SK-N-SH (cell line): ENCODE measurements around the gene TMEM187. TPM values are rescaled to one million over a fixed set of nuclear protein-coding genes. Genes with fewer than 3 reads are reported as not detected.
A peak's percentile ranks its signal among the peaks of the same experiment; 100 is the strongest.

ENCODE experiments used
- CTCF ChIA-PET: fragments of 300-600, 350-600 bp; formaldehyde crosslinking; extraction: SDS; loops from one replicate; lab custom pipeline; 2021; lab: Yijun Ruan, JAX
- POLR2A ChIA-PET: fragments of 350-600 bp; sonication (Branson Sonifier 250); formaldehyde crosslinking; extraction: SDS; loops from one replicate; lab custom pipeline; 2020; ENCODE audit warnings: antibody characterized with exemption, inconsistent platforms; lab: Yijun Ruan, JAX
- DNase-seq: peaks from one replicate; pipeline ENCODE4 v3.0.0; 2012
- H2AFZ ChIP-seq: fragments of 200-600 bp; sonication (generic); 2 replicates; pipeline ENCODE4 v1.8.1; 2016; ENCODE audit warnings: antibody characterized with exemption, mild to moderate bottlenecking, low read depth
- H3F3A ChIP-seq: fragments of 200-600 bp; sonication (generic); replicated peaks from 2 replicates; pipeline ENCODE3; 2016; ENCODE audit warnings: antibody characterized with exemption, mild to moderate bottlenecking; ENCODE audit not compliant: insufficient read depth
- H3K27ac ChIP-seq, 2 experiments: fragments of 200-500 bp in 1 of 2; fragments of 200-600 bp in 1 of 2; sonication (Bioruptor generic) in 1 of 2; sonication (generic), shearing (Covaris generic) in 1 of 2; 2 replicates each; pipeline versions ENCODE4 v1.5.1 to v1.6.1; 2014 to 2016; ENCODE audit warnings: low read depth in 2 of 2, inconsistent platforms in 1 of 2, low read length in 1 of 2, mild to moderate bottlenecking in 1 of 2, mixed read lengths in 1 of 2
- H3K27me3 ChIP-seq: fragments of 200-600 bp; sonication (generic), shearing (Covaris generic); 2 replicates; pipeline ENCODE4 v1.6.1; 2016; ENCODE audit warnings: mixed run types; ENCODE audit not compliant: insufficient read depth
- H3K36me3 ChIP-seq, 2 experiments: fragments of 200-500 bp in 1 of 2; fragments of 200-600 bp in 1 of 2; sonication (Bioruptor generic) in 1 of 2; sonication (generic) in 1 of 2; replicated peaks in 1 of 2; 2 replicates each; pipeline versions ENCODE3 to v1.5.1; 2014 to 2016; ENCODE audit warnings: low read length in 1 of 2, mild to moderate bottlenecking in 1 of 2; ENCODE audit not compliant: insufficient read depth in 2 of 2, control insufficient read depth in 1 of 2
- H3K4me1 ChIP-seq, 2 experiments: fragments of 200-500 bp in 1 of 2; fragments of 200-600 bp in 1 of 2; sonication (Bioruptor generic) in 1 of 2; sonication (generic), shearing (Covaris generic) in 1 of 2; 2 replicates each; pipeline versions ENCODE4 v1.5.1 to v1.6.1; 2014 to 2016; ENCODE audit warnings: low read depth in 1 of 2, low read length in 1 of 2, mixed run types in 1 of 2; ENCODE audit not compliant: insufficient read depth in 2 of 2, control insufficient read depth in 1 of 2
- H3K4me2 ChIP-seq: fragments of 200-600 bp; sonication (generic), shearing (Covaris generic); 2 replicates; pipeline ENCODE4 v1.6.1; 2017; ENCODE audit warnings: mixed run types
- H3K4me3 ChIP-seq, 2 experiments: fragments of 200-500 bp in 1 of 2; fragments of 200-600 bp in 1 of 2; sonication (Bioruptor generic) in 1 of 2; sonication (generic), shearing (Covaris generic) in 1 of 2; 2 replicates each; pipeline versions ENCODE4 v1.5.1 to v1.8.1; 2014 to 2016; ENCODE audit warnings: low read depth in 2 of 2, inconsistent platforms in 1 of 2, low read length in 1 of 2, mild to moderate bottlenecking in 1 of 2, mixed read lengths in 1 of 2, moderate library complexity in 1 of 2
- H3K79me2 ChIP-seq: fragments of 200-600 bp; sonication (generic); 2 replicates; pipeline ENCODE4 v1.8.1; 2017; ENCODE audit warnings: mild to moderate bottlenecking; ENCODE audit not compliant: insufficient read depth
- H3K9ac ChIP-seq: fragments of 200-600 bp; sonication (generic); 2 replicates; pipeline ENCODE4 v1.6.1; 2017; ENCODE audit warnings: mixed run types
- H3K9me2 ChIP-seq: fragments of 200-600 bp; sonication (generic); 2 replicates; pipeline ENCODE4 v1.6.1; 2017; ENCODE audit warnings: mixed run types
- H3K9me3 ChIP-seq: fragments of 200-600 bp; sonication (generic); 2 replicates; pipeline ENCODE4 v1.6.1; 2017; ENCODE audit warnings: mixed run types, mild to moderate bottlenecking, moderate library complexity
- H4K20me1 ChIP-seq: fragments of 200-600 bp; sonication (generic); 2 replicates; pipeline ENCODE4 v1.6.1; 2017; ENCODE audit warnings: mild to moderate bottlenecking, mixed run types; ENCODE audit not compliant: insufficient read depth
- CHD2 ChIP-seq: fragments of 150-350 bp; IDR thresholded peaks from 2 replicates; pipeline ENCODE4 v1.6.1; 2018; ENCODE audit warnings: low read length; ENCODE audit not compliant: partially characterized antibody
- EP300 ChIP-seq, 2 experiments: IDR thresholded peaks; 2 replicates each; pipeline versions ENCODE4 v1.4.0 to v1.6.1; 2012; ENCODE audit warnings: borderline replicate concordance in 1 of 2, low read depth in 1 of 2, low read length in 1 of 2
- EZH2phosphoT487 ChIP-seq: fragments of 200-600 bp; sonication (generic); IDR thresholded peaks from 2 replicates; pipeline ENCODE4 v1.6.1; 2017; ENCODE audit warnings: low read depth, mixed run types, mild to moderate bottlenecking, antibody characterized with exemption, moderate library complexity, borderline replicate concordance
- FOXJ3 ChIP-seq: sonication (generic); formaldehyde crosslinking; IDR thresholded peaks from 2 replicates; pipeline ENCODE4 v1.5.1; 2020; ENCODE audit warnings: mild to moderate bottlenecking, missing genetic modification reagents
- GATA2 ChIP-seq: sonication (generic); formaldehyde crosslinking; IDR thresholded peaks from 2 replicates; pipeline ENCODE4 v1.5.0; 2020; ENCODE audit warnings: mild to moderate bottlenecking, missing genetic modification reagents
- JUND ChIP-seq: IDR thresholded peaks from 2 replicates; pipeline ENCODE4 v1.4.0; 2012
- MXI1 ChIP-seq: IDR thresholded peaks from 2 replicates; pipeline ENCODE4 v1.6.1; 2012; ENCODE audit warnings: mild to moderate bottlenecking, low read depth, low read length, improper control_type of control experiment
- NFIC ChIP-seq: IDR thresholded peaks from 2 replicates; pipeline ENCODE4 v1.4.0; 2012; ENCODE audit warnings: borderline replicate concordance
- NRF1 ChIP-seq: IDR thresholded peaks from 2 replicates; pipeline ENCODE4 v1.6.1; 2012; ENCODE audit warnings: low read depth, mild to moderate bottlenecking, low read length
- RAD21 ChIP-seq: IDR thresholded peaks from 2 replicates; pipeline ENCODE4 v1.6.1; 2012; ENCODE audit warnings: mild to moderate bottlenecking, low read length
- SMC3 ChIP-seq: IDR thresholded peaks from 2 replicates; pipeline ENCODE4 v1.6.1; 2012; ENCODE audit warnings: low read depth, low read length, improper control_type of control experiment
- TEAD4 ChIP-seq: IDR thresholded peaks from 2 replicates; pipeline ENCODE4 v1.4.0; 2012; ENCODE audit warnings: mild to moderate bottlenecking, borderline replicate concordance; ENCODE audit not compliant: insufficient read depth
- WGBS: methylation state at CpG from one replicate; pipeline ENCODE4 v1.1.6; 2017; ENCODE audit warnings: low lambda C conversion rate; 5-methylcytosine and 5-hydroxymethylcytosine counted together
- polyA plus RNA-seq, 3 experiments: library from polyadenylated mRNA; depleted of rRNA; stranded (reverse); fragments of >200 nt; gene quantifications; 2 replicates each; pipeline ENCODE4 v1.2.3, GENCODE V29; 2012
- TF ChIP-seq, protein P1 (sequence below): IDR thresholded peaks from 2 replicates; pipeline ENCODE4 v1.4.0; 2012; ENCODE audit warnings: low read depth
- TF ChIP-seq, protein P2 (sequence below): IDR thresholded peaks from 2 replicates; pipeline ENCODE4 v1.4.0; 2012; ENCODE audit warnings: low read depth, borderline replicate concordance
- TF ChIP-seq, protein P3 (sequence below): fragments of 200-600 bp; sonication (generic); IDR thresholded peaks from 2 replicates; pipeline ENCODE4 v1.6.1; 2017; ENCODE audit warnings: antibody characterized with exemption, mild to moderate bottlenecking, moderate library complexity

TMEM187 gene, protein sequence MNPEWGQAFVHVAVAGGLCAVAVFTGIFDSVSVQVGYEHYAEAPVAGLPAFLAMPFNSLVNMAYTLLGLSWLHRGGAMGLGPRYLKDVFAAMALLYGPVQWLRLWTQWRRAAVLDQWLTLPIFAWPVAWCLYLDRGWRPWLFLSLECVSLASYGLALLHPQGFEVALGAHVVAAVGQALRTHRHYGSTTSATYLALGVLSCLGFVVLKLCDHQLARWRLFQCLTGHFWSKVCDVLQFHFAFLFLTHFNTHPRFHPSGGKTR
- 9.4 and 10.9 TPM in 2 replicates for polyA plus RNA-seq (2012; rRNA removed)
- polyA plus RNA-seq (2012; cell fraction: cytosol; rRNA removed), result 4.6 and 6.8 TPM in 2 replicates
- 7.8 and 9.4 TPM in 2 replicates for polyA plus RNA-seq (2012; cell fraction: nucleus; rRNA removed)

DNA sequence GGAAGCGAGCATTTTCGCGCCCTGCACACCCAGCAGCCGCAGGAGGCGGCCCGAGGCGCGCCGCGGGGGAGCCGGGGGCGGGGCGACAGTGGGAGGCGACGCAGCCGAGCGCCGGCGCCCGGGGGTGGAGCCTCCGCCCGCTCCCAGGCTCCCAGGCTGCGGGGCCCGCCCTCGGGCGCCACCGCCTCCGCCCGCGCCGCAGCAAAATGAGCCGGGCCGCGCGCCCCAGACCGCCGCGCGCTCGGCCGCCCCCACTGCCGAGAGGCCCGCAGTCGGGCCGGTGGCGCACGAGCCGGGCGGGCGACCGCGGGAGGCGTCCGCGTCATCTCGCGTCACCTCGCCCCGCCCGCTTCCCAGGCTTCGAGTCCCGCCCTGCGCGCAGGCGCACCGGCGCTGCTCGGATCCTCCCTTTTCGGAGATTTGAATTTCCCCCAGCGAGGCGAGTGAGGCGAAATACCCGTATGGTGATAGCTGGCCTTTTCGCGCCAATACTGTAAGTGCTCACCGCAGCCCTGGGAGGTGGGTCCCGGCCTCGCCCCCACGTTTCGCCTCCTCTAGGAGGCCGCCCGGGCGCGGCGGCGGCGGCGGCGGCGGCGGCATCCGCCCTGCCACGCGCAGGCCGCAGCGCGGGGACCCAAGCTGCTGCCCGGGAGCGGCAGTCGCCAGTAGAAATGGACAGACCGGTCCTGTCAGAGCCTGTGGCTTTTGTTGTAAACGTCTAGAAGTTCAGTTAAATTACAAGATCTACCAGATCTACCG, at the start of gene TMEM187:
Gene TMEM187, plus strand, starts transcription at position 387 of the 759 bp plus-strand sequence. CDS start 9,309 bp downstream, outside the sequence.
- Histone ChIP-seq H2AFZ (peak within 1 kb of the TSS; percentile 89), H3K79me2 (peaks cover 51% of the 10 kb centered on the region), H3K4me1 (peaks cover 11 to 39% of the 10 kb centered on the region in 2 experiments; a peak in 2 of 4 replicates), H3K4me3 (peak within 1 kb of the TSS; percentile 90 to 98), H4K20me1 (peaks cover 24% of the 10 kb centered on the region), H3K27ac (peak within 1 kb of the TSS; percentile 99), H3F3A (peaks cover 7% of the 10 kb centered on the region), H3K9me3 (no peaks in the 10 kb centered on the region), H3K4me2 (peak within 1 kb of the TSS; percentile 86), H3K36me3 (peaks cover 0 to 4% of the 10 kb centered on the region in 2 experiments), H3K27me3 (no peaks in the 10 kb centered on the region), H3K9ac (peak within 1 kb of the TSS; percentile 98), H3K9me2 (no peaks in the 10 kb centered on the region)
- ChIA-PET POLR2A (interaction anchor here (0.6 to 1.5 kb wide), 2 partner anchors 48 to 362 kb away, joined by 3 to 4 read pairs; partner anchors contain the start of gene IRAK1), CTCF (no interaction called here)
- TF ChIP-seq, protein P1, sequence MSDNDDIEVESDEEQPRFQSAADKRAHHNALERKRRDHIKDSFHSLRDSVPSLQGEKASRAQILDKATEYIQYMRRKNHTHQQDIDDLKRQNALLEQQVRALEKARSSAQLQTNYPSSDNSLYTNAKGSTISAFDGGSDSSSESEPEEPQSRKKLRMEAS, result 0 out of 2 replicates have a peak, but pooled peaks have one; percentile 39
- TF ChIP-seq JUND (no peak), GATA2 (CRISPR knock-in tag) (no peak), MXI1 (peak; percentile 41), EZH2phosphoT487 (no peak), NRF1 (peak; percentile 86)
- TF ChIP-seq, protein P2, sequence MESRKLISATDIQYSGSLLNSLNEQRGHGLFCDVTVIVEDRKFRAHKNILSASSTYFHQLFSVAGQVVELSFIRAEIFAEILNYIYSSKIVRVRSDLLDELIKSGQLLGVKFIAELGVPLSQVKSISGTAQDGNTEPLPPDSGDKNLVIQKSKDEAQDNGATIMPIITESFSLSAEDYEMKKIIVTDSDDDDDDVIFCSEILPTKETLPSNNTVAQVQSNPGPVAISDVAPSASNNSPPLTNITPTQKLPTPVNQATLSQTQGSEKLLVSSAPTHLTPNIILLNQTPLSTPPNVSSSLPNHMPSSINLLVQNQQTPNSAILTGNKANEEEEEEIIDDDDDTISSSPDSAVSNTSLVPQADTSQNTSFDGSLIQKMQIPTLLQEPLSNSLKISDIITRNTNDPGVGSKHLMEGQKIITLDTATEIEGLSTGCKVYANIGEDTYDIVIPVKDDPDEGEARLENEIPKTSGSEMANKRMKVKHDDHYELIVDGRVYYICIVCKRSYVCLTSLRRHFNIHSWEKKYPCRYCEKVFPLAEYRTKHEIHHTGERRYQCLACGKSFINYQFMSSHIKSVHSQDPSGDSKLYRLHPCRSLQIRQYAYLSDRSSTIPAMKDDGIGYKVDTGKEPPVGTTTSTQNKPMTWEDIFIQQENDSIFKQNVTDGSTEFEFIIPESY, result no peak
- 0% methylated on average over 1 of the region's 103 CpGs for whole genome bisulfite sequencing
- DNase-seq, result peak; percentile 95

DNA sequence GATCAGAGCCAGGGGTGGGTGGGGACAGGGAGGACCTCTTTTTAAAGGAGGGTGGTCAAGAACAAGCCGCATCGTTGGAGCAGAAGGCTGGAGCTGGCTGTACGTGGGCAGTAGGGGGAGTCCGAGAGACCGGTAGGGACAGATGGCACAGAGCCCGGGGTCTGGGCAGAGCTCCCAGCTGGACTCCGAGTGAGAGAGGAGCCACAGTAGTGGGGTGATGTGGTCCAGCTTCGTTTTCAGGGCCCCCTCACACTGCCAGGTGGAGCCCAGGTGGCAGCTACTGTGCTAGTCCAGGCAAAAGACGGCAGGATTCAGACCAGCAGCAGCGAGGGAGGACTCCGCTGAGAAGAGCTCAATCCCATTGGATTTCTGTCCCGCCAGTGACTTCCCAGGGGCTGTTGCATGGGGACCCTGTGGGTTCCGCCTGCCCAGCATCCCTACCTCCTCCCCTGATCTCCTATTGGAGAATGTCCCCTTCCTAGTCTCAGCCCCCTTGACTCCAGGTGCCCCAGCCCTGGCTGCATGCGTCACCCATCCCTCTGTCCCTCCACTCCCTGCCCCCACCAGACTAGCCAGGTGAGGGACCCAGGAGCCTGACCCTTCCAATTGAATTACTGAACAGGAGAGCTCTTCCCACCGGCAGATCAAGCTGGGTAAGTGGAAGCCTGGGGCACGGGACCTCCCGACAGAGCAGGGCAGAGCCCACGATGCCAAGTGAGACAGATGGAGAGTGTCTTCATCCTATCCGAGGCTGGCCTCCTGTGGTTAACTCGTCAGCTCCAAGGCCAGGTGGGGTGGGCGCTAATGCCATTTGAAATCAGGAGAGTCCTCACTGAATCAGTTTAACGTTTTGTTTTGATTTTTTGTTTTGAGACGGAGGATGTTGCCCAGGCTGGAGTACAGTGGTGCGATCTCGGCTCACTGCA, 49.4 kb upstream of the TMEM187 start:
- Histone ChIP-seq H3K27me3 (peaks cover 34% of the 10 kb centered on the region), H4K20me1 (no peaks in the 10 kb centered on the region; the same call in 1 of the 2 replicates), H3K4me1 (peaks cover 0 to 67% of the 10 kb centered on the region in 2 experiments; a peak in 1 of 4 replicates), H3K36me3 (no peaks in the 10 kb centered on the region), H2AFZ (no peak overlapping the region), H3K9me3 (no peaks in the 10 kb centered on the region), H3K4me2 (peak overlapping the region; percentile 55; the same call in 1 of the 2 replicates), H3K79me2 (no peaks in the 10 kb centered on the region), H3K9me2 (no peaks in the 10 kb centered on the region), H3K9ac (no peak overlapping the region), H3K4me3 (no peak overlapping the region), H3F3A (peaks cover 8% of the 10 kb centered on the region), H3K27ac (peak overlapping the region in 1 of 2 experiments; percentile 92; a peak in 2 of 4 replicates)
- DNase-seq, result peak; percentile 90
- TF ChIP-seq, protein P3, sequence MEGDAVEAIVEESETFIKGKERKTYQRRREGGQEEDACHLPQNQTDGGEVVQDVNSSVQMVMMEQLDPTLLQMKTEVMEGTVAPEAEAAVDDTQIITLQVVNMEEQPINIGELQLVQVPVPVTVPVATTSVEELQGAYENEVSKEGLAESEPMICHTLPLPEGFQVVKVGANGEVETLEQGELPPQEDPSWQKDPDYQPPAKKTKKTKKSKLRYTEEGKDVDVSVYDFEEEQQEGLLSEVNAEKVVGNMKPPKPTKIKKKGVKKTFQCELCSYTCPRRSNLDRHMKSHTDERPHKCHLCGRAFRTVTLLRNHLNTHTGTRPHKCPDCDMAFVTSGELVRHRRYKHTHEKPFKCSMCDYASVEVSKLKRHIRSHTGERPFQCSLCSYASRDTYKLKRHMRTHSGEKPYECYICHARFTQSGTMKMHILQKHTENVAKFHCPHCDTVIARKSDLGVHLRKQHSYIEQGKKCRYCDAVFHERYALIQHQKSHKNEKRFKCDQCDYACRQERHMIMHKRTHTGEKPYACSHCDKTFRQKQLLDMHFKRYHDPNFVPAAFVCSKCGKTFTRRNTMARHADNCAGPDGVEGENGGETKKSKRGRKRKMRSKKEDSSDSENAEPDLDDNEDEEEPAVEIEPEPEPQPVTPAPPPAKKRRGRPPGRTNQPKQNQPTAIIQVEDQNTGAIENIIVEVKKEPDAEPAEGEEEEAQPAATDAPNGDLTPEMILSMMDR, result peak; percentile 62
- no peak for TF ChIP-seq EP300 (IDR thresholded peaks at IDR 0.05; ENCODE audit: borderline replicate concordance in 1 of 2, low read depth in 1 of 2, low read length in 1 of 2)
- peak; percentile 47 for TF ChIP-seq RAD21
- TF ChIP-seq FOXJ3 (CRISPR knock-in tag), result no peak
- peak; percentile 32; the same call in 1 of the 2 replicates for TF ChIP-seq SMC3
- TF ChIP-seq NFIC, result peak; percentile 80
- TF ChIP-seq TEAD4, result no peak
- peak; percentile 22 for TF ChIP-seq CHD2
- POLR2A ChIA-PET, result interaction anchor here (0.8 to 3.0 kb wide), 7 partner anchors 12 to 129 kb away, joined by 3 to 14 read pairs (median 5); partner anchors contain the start of genes IDH3G, NAA10 and SSR4
- 32% methylated on average over 17 of the region's 25 CpGs for WGBS
- CTCF ChIA-PET, result interaction anchor here (0.7 to 16.7 kb wide), 23 partner anchors 8 to 412 kb away, joined by 3 to 271 read pairs (median 4); partner anchors contain the start of genes NAA10, PLXNB3 and RENBP
